GM12878 (cell line): ENCODE measurements around the gene TRIM17. TPM values are rescaled to one million over a fixed set of nuclear protein-coding genes. Genes with fewer than 3 reads are reported as not detected.
A peak's percentile ranks its signal among the peaks of the same experiment; 100 is the strongest.

Experiments used
- ASH2L ChIP-seq: fragments of 300-600, 200-600 bp; sonication (generic); IDR thresholded peaks from 2 replicates; pipeline ENCODE4 v1.6.1; 2017; ENCODE audit warnings: low read depth, mild to moderate bottlenecking, borderline replicate concordance
- BACH1 ChIP-seq: fragments of 450-650 bp; IDR thresholded peaks from 2 replicates; pipeline ENCODE4 v1.6.1; 2017; ENCODE audit warnings: mild to moderate bottlenecking, borderline replicate concordance
- EED ChIP-seq: sonication (generic); IDR thresholded peaks from 2 replicates; pipeline ENCODE4 v1.6.1; 2016; ENCODE audit warnings: antibody characterized with exemption, low read depth
- EP300 ChIP-seq, 2 experiments: fragments of 150-350 bp in 1 of 2; IDR thresholded peaks; 2 replicates each; pipeline ENCODE4 v1.6.1; 2011 to 2012; ENCODE audit warnings: low read depth in 2 of 2, low read length in 2 of 2, borderline replicate concordance in 1 of 2, improper control_type of control experiment in 1 of 2, inconsistent platforms in 1 of 2; ENCODE audit not compliant: control insufficient read depth in 1 of 2
- KDM1A ChIP-seq: fragments of 200-600 bp; sonication (generic); IDR thresholded peaks from 2 replicates; pipeline ENCODE4 v1.6.1; 2016; ENCODE audit warnings: borderline replicate concordance
- RUNX3 ChIP-seq: IDR thresholded peaks from 2 replicates; pipeline ENCODE4 v1.6.1; 2012; ENCODE audit warnings: low read length, inconsistent platforms
- SIN3A ChIP-seq: IDR thresholded peaks from 2 replicates; pipeline ENCODE4 v1.6.1; 2012; ENCODE audit warnings: low read depth, low read length, improper control_type of control experiment
- SP1 ChIP-seq: IDR thresholded peaks from one replicate; pipeline ENCODE4 v1.6.1; 2011; ENCODE audit warnings: low read depth, low read length
- SPI1 ChIP-seq: IDR thresholded peaks from 2 replicates; pipeline ENCODE4 v1.6.1; 2011; ENCODE audit warnings: low read depth, mild to moderate bottlenecking, low read length, moderate library complexity, borderline replicate concordance; ENCODE audit not compliant: insufficient read depth
- TBL1XR1 ChIP-seq: IDR thresholded peaks from 2 replicates; pipeline ENCODE4 v1.6.1; 2012; ENCODE audit warnings: low read depth, low read length, improper control_type of control experiment
- ZNF217 ChIP-seq: fragments of 450-650 bp; IDR thresholded peaks from 2 replicates; pipeline ENCODE4 v1.6.1; 2017; ENCODE audit warnings: antibody characterized with exemption, mild to moderate bottlenecking
- polyA plus RNA-seq, 11 experiments: library from polyadenylated mRNA; depleted of rRNA in 4 of 11; unstranded in 6 of 11; stranded (reverse) in 5 of 11; fragments of >200 nt; fragmentation: Nextera tagmentation in 4 of 11; fragmentation: Illumina TruSeq in 1 of 11; extraction: Ambion mirVana in 4 of 11; extraction: Trizol in 1 of 11; gene quantifications; 1 replicate in 1 of 11; 2 replicates in 10 of 11; pipeline versions ENCODE4 v1.2.1 to v1.2.3, GENCODE V29; 2011 to 2016; ENCODE audit warnings: inconsistent platforms in 2 of 11, missing spikeins in 2 of 11, low read depth in 1 of 11
- total RNA-seq, 4 experiments: library from RNA; depleted of rRNA in 3 of 4; stranded (reverse); fragments of >200 nt in 3 of 4; fragmentation: Illumina TruSeq in 1 of 4; extraction: Trizol in 1 of 4; gene quantifications; 2 replicates each; pipeline versions ENCODE4 v1.2.1 to v1.2.3, GENCODE V29; 2013 to 2021
- TF ChIP-seq, protein P1 (sequence below): fragments of 450-650 bp; IDR thresholded peaks from 2 replicates; pipeline ENCODE4 v1.6.1; 2017; ENCODE audit warnings: mild to moderate bottlenecking, low read depth, inconsistent platforms; ENCODE audit not compliant: poor library complexity, severe bottlenecking
- TF ChIP-seq, protein P2 (sequence below): fragments of 450-650 bp; IDR thresholded peaks from 2 replicates; pipeline ENCODE4 v1.6.1; 2016; ENCODE audit warnings: mild to moderate bottlenecking
- TF ChIP-seq, protein P3 (sequence below): IDR thresholded peaks from 2 replicates; pipeline ENCODE4 v1.6.1; 2011; ENCODE audit warnings: borderline replicate concordance, low read depth, mild to moderate bottlenecking, moderate library complexity, mixed read lengths, low read length; ENCODE audit not compliant: insufficient read depth; ENCODE audit errors: extremely low read length
- TF ChIP-seq, protein P4 (sequence below): fragments of 450-650 bp; IDR thresholded peaks from 2 replicates; pipeline ENCODE4 v1.6.1; 2016; ENCODE audit warnings: mild to moderate bottlenecking, moderate library complexity, borderline replicate concordance
- TF ChIP-seq, protein P5 (sequence below): fragments of 450-650 bp; formaldehyde crosslinking; IDR thresholded peaks from 2 replicates; pipeline ENCODE4 v1.4.0; 2020; ENCODE audit warnings: mild to moderate bottlenecking, moderate library complexity

TRIM17 gene
- total and polyA plus RNA-seq, 10 of the 15 experiments (the other 5 are each of a cell fraction or from before 2014, with no cell fraction given): 0.16 to 0.32 TPM; not detected in 8

DNA sequence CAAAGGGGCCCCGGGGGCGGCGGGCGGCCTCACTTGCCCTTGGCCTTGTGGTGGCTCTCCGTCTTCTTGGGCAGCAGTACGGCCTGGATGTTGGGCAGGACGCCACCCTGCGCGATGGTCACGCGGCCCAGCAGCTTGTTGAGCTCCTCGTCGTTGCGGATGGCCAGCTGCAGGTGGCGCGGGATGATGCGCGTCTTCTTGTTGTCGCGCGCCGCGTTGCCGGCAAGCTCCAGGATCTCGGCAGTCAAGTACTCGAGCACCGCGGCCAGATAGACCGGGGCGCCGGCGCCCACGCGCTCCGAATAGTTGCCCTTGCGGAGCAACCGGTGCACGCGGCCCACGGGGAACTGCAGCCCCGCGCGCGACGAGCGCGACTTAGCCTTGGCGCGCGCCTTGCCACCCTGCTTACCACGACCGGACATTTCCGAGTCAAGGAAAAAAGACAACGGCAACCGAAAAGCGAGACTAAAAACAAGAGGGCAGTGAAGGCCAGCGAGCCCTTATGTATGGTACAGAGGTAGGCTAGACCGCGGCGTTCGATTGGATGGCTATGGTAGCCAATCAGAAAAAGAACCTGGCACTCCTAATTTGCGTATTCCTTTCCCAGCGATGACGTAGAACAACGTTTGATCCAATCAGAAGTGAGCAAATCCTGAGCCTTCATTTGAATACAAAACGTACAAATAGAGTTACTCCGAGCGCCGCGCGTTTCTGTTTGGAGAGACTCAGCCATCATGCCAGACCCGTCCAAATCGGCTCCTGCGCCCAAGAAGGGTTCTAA is 40.9 kb upstream of the TRIM17 start (continued):
- TF ChIP-seq, protein P1, sequence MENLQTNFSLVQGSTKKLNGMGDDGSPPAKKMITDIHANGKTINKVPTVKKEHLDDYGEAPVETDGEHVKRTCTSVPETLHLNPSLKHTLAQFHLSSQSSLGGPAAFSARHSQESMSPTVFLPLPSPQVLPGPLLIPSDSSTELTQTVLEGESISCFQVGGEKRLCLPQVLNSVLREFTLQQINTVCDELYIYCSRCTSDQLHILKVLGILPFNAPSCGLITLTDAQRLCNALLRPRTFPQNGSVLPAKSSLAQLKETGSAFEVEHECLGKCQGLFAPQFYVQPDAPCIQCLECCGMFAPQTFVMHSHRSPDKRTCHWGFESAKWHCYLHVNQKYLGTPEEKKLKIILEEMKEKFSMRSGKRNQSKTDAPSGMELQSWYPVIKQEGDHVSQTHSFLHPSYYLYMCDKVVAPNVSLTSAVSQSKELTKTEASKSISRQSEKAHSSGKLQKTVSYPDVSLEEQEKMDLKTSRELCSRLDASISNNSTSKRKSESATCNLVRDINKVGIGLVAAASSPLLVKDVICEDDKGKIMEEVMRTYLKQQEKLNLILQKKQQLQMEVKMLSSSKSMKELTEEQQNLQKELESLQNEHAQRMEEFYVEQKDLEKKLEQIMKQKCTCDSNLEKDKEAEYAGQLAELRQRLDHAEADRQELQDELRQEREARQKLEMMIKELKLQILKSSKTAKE: no peak
- TF ChIP-seq RUNX3: no peak
- TF ChIP-seq, protein P2, sequence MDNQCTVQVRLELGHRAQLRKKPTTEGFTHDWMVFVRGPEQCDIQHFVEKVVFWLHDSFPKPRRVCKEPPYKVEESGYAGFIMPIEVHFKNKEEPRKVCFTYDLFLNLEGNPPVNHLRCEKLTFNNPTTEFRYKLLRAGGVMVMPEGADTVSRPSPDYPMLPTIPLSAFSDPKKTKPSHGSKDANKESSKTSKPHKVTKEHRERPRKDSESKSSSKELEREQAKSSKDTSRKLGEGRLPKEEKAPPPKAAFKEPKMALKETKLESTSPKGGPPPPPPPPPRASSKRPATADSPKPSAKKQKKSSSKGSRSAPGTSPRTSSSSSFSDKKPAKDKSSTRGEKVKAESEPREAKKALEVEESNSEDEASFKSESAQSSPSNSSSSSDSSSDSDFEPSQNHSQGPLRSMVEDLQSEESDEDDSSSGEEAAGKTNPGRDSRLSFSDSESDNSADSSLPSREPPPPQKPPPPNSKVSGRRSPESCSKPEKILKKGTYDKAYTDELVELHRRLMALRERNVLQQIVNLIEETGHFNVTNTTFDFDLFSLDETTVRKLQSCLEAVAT: no peak
- TF ChIP-seq KDM1A: no peak
- TF ChIP-seq, protein P3, sequence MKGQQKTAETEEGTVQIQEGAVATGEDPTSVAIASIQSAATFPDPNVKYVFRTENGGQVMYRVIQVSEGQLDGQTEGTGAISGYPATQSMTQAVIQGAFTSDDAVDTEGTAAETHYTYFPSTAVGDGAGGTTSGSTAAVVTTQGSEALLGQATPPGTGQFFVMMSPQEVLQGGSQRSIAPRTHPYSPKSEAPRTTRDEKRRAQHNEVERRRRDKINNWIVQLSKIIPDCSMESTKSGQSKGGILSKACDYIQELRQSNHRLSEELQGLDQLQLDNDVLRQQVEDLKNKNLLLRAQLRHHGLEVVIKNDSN: peak; percentile 54
- no peak for TF ChIP-seq TBL1XR1
- TF ChIP-seq, protein P4, sequence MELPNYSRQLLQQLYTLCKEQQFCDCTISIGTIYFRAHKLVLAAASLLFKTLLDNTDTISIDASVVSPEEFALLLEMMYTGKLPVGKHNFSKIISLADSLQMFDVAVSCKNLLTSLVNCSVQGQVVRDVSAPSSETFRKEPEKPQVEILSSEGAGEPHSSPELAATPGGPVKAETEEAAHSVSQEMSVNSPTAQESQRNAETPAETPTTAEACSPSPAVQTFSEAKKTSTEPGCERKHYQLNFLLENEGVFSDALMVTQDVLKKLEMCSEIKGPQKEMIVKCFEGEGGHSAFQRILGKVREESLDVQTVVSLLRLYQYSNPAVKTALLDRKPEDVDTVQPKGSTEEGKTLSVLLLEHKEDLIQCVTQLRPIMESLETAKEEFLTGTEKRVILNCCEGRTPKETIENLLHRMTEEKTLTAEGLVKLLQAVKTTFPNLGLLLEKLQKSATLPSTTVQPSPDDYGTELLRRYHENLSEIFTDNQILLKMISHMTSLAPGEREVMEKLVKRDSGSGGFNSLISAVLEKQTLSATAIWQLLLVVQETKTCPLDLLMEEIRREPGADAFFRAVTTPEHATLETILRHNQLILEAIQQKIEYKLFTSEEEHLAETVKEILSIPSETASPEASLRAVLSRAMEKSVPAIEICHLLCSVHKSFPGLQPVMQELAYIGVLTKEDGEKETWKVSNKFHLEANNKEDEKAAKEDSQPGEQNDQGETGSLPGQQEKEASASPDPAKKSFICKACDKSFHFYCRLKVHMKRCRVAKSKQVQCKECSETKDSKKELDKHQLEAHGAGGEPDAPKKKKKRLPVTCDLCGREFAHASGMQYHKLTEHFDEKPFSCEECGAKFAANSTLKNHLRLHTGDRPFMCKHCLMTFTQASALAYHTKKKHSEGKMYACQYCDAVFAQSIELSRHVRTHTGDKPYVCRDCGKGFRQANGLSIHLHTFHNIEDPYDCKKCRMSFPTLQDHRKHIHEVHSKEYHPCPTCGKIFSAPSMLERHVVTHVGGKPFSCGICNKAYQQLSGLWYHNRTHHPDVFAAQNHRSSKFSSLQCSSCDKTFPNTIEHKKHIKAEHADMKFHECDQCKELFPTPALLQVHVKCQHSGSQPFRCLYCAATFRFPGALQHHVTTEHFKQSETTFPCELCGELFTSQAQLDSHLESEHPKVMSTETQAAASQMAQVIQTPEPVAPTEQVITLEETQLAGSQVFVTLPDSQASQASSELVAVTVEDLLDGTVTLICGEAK: no peak; the same call in 1 of the 2 replicates
- TF ChIP-seq, protein P5, sequence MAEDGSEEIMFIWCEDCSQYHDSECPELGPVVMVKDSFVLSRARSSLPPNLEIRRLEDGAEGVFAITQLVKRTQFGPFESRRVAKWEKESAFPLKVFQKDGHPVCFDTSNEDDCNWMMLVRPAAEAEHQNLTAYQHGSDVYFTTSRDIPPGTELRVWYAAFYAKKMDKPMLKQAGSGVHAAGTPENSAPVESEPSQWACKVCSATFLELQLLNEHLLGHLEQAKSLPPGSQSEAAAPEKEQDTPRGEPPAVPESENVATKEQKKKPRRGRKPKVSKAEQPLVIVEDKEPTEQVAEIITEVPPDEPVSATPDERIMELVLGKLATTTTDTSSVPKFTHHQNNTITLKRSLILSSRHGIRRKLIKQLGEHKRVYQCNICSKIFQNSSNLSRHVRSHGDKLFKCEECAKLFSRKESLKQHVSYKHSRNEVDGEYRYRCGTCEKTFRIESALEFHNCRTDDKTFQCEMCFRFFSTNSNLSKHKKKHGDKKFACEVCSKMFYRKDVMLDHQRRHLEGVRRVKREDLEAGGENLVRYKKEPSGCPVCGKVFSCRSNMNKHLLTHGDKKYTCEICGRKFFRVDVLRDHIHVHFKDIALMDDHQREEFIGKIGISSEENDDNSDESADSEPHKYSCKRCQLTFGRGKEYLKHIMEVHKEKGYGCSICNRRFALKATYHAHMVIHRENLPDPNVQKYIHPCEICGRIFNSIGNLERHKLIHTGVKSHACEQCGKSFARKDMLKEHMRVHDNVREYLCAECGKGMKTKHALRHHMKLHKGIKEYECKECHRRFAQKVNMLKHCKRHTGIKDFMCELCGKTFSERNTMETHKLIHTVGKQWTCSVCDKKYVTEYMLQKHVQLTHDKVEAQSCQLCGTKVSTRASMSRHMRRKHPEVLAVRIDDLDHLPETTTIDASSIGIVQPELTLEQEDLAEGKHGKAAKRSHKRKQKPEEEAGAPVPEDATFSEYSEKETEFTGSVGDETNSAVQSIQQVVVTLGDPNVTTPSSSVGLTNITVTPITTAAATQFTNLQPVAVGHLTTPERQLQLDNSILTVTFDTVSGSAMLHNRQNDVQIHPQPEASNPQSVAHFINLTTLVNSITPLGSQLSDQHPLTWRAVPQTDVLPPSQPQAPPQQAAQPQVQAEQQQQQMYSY (CRISPR knock-in tag): no peak
- 0 out of 2 replicates have a peak, but pooled peaks have one; percentile 33 for TF ChIP-seq SIN3A
- no peak for TF ChIP-seq EED
- TF ChIP-seq SP1: peak; percentile 81
- no peak; the same call in 1 of the 2 replicates for TF ChIP-seq ASH2L
- TF ChIP-seq EP300 (IDR thresholded peaks at IDR 0.05; ENCODE audit: borderline replicate concordance in 1 of 2, control insufficient read depth in 1 of 2, low read depth in 2 of 2, low read length in 2 of 2): no peak
- TF ChIP-seq BACH1: peak; percentile 78; the same call in 1 of the 2 replicates
- no peak for TF ChIP-seq ZNF217
- no peak for TF ChIP-seq SPI1
